ENCODE measurements around the gene PEAK1. TPM values are rescaled to one million over a fixed set of nuclear protein-coding genes. Genes with fewer than 3 reads are reported as not detected.

Gene PEAK1
- total and polyA plus RNA-seq, 2 experiments from 2014 or later: 7.8 to 34.1 TPM

- Histone ChIP-seq H3K79me2 (replicated peaks; ENCODE audit: insufficient read depth) (peaks cover 17% of the 10 kb centered on the region), H3K27ac (ENCODE audit: low read depth) (no peak overlapping the region), H3K27me3 (ENCODE audit: insufficient read depth) (no peaks in the 10 kb centered on the region), H3K4me3 (no peak overlapping the region), H3K4me2 (no peak overlapping the region), H3K4me1 (ENCODE audit: insufficient read depth) (peaks cover 10% of the 10 kb centered on the region), H3K9me2 (ENCODE audit: insufficient read depth) (no peaks in the 10 kb centered on the region), H2AFZ (no peak overlapping the region), H4K20me1 (replicated peaks; ENCODE audit: insufficient read depth) (no peaks in the 10 kb centered on the region), H3K36me3 (ENCODE audit: insufficient read depth) (no peaks in the 10 kb centered on the region), H3F3A (replicated peaks; ENCODE audit: low read depth) (no peaks in the 10 kb centered on the region)
- Mint-ChIP-seq H3K27ac (no peak overlapping the region), H3K4me3 (no peak overlapping the region), H3K27me3 (ENCODE audit: insufficient read depth, low read depth, poor library complexity) (no peaks in the 10 kb centered on the region), H3K9me3 (peaks cover 3% of the 10 kb centered on the region; the same call in 1 of the 3 replicates), H3K36me3 (ENCODE audit: low read depth) (peaks cover 6% of the 10 kb centered on the region; the same call in 1 of the 3 replicates), H3K4me1 (peaks cover 20% of the 10 kb centered on the region)
- ATAC-seq: no peak
- DNase-seq (ENCODE audit: low spot score): no peak
- TF ChIP-seq, protein P1, sequence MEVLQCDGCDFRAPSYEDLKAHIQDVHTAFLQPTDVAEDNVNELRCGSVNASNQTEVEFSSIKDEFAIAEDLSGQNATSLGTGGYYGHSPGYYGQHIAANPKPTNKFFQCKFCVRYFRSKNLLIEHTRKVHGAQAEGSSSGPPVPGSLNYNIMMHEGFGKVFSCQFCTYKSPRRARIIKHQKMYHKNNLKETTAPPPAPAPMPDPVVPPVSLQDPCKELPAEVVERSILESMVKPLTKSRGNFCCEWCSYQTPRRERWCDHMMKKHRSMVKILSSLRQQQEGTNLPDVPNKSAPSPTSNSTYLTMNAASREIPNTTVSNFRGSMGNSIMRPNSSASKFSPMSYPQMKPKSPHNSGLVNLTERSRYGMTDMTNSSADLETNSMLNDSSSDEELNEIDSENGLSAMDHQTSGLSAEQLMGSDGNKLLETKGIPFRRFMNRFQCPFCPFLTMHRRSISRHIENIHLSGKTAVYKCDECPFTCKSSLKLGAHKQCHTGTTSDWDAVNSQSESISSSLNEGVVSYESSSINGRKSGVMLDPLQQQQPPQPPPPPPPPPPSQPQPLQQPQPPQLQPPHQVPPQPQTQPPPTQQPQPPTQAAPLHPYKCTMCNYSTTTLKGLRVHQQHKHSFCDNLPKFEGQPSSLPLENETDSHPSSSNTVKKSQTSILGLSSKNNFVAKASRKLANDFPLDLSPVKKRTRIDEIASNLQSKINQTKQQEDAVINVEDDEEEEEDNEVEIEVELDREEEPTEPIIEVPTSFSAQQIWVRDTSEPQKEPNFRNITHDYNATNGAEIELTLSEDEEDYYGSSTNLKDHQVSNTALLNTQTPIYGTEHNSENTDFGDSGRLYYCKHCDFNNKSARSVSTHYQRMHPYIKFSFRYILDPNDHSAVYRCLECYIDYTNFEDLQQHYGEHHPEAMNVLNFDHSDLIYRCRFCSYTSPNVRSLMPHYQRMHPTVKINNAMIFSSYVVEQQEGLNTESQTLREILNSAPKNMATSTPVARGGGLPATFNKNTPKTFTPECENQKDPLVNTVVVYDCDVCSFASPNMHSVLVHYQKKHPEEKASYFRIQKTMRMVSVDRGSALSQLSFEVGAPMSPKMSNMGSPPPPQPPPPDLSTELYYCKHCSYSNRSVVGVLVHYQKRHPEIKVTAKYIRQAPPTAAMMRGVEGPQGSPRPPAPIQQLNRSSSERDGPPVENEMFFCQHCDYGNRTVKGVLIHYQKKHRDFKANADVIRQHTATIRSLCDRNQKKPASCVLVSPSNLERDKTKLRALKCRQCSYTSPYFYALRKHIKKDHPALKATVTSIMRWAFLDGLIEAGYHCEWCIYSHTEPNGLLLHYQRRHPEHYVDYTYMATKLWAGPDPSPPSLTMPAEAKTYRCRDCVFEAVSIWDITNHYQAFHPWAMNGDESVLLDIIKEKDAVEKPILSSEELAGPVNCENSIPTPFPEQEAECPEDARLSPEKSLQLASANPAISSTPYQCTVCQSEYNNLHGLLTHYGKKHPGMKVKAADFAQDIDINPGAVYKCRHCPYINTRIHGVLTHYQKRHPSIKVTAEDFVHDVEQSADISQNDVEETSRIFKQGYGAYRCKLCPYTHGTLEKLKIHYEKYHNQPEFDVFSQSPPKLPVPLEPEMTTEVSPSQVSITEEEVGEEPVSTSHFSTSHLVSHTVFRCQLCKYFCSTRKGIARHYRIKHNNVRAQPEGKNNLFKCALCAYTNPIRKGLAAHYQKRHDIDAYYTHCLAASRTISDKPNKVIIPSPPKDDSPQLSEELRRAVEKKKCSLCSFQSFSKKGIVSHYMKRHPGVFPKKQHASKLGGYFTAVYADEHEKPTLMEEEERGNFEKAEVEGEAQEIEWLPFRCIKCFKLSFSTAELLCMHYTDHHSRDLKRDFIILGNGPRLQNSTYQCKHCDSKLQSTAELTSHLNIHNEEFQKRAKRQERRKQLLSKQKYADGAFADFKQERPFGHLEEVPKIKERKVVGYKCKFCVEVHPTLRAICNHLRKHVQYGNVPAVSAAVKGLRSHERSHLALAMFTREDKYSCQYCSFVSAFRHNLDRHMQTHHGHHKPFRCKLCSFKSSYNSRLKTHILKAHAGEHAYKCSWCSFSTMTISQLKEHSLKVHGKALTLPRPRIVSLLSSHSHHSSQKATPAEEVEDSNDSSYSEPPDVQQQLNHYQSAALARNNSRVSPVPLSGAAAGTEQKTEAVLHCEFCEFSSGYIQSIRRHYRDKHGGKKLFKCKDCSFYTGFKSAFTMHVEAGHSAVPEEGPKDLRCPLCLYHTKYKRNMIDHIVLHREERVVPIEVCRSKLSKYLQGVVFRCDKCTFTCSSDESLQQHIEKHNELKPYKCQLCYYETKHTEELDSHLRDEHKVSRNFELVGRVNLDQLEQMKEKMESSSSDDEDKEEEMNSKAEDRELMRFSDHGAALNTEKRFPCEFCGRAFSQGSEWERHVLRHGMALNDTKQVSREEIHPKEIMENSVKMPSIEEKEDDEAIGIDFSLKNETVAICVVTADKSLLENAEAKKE (CRISPR knock-in tag; IDR thresholded peaks at IDR 0.05): no peak
- no peak for TF ChIP-seq ZNF331 (CRISPR knock-in tag; IDR thresholded peaks at IDR 0.05; ENCODE audit: low read depth)
- no peak for TF ChIP-seq CTCF (conservative IDR thresholded peaks at IDR 0.05; ENCODE audit: low read depth in 2 of 2)
- no peak for TF ChIP-seq NANOG (IDR thresholded peaks at IDR 0.05; ENCODE audit: borderline replicate concordance)
- no peak for TF ChIP-seq EZH2phosphoT487 (IDR thresholded peaks at IDR 0.05; ENCODE audit: unreplicated experiment)
- no peak for TF ChIP-seq ZNF114 (CRISPR knock-in tag; IDR thresholded peaks at IDR 0.05)
Measured at GRCh38 chr15:77327844-77328529, 91.9 kb downstream of the PEAK1 start.
